Colonic mucosa (tissue), 4 donors: Measurements from ENCODE around the gene TCF12. TPM values are rescaled to one million over a fixed set of nuclear protein-coding genes. Genes with fewer than 3 reads are reported as not detected.

ENCODE experiments used
- DNase-seq: peaks from one replicate; pipeline ENCODE4 v3.0.0-alpha.2; 2020
- H3K27ac ChIP-seq: fragments of 200-600 bp; one replicate; pipeline ENCODE4 v1.8.0; 2021
- H3K27me3 ChIP-seq: fragments of 200-600 bp; one replicate; pipeline ENCODE4 v1.8.0; 2021
- H3K36me3 ChIP-seq: fragments of 200-600 bp; one replicate; pipeline ENCODE4 v1.8.0; 2021
- H3K4me1 ChIP-seq: fragments of 200-600 bp; one replicate; pipeline ENCODE4 v1.8.0; 2021; ENCODE audit warnings: mild to moderate bottlenecking
- H3K4me3 ChIP-seq: fragments of 200-600 bp; one replicate; pipeline ENCODE4 v1.8.0; 2021
- H3K9ac ChIP-seq, 2 donors: one replicate each; pipeline ENCODE4 v1.7.0; 2013; ENCODE audit warnings: control low read depth in 2 of 2, low read depth in 2 of 2, low read length in 2 of 2
- H3K9me3 ChIP-seq: fragments of 200-600 bp; one replicate; pipeline ENCODE4 v1.8.0; 2021
- CTCF ChIP-seq: fragments of 200-600 bp; IDR thresholded peaks from one replicate; pipeline ENCODE4 v1.8.0; 2022; ENCODE audit warnings: antibody characterized with exemption, mild to moderate bottlenecking
- intact Hi-C: fragments of 100-400 bp; cut with DNase I; formaldehyde crosslinking; loops from one replicate; pipeline ENCODE4 v1.14.1; 2022
- total RNA-seq, 2 donors: library from RNA; stranded (reverse); fragmentation: NEBNext Ultra II Directional in 1 of 2; extraction: Animal tissue kit (Norgen Biotek cat#: 25700) in 1 of 2; gene quantifications; one replicate each; pipeline ENCODE4 v1.2.1, GENCODE V29; 2021
- donor health status: healthy.
- donor health status: DM: no; HTN: no; CAD: no.
- donor health status: DM: no; HTN: no; CAD: no.

Gene TCF12
- total RNA-seq, 2 donors from 2014 or later, result 68.7 to 76.3 TPM

GRCh38 chr15:56977232-56977631 is 58.8 kb downstream of the TCF12 start:
- Histone ChIP-seq H3K27ac (no peak overlapping the region), H3K4me1 (peaks cover 4% of the 10 kb centered on the region), H3K4me3 (no peak overlapping the region), H3K9ac (no peak overlapping the region), H3K27me3 (no peaks in the 10 kb centered on the region), H3K9me3 (no peaks in the 10 kb centered on the region), H3K36me3 (no peaks in the 10 kb centered on the region)
- TF ChIP-seq CTCF, result no peak
- DNase-seq, result no peak
- intact Hi-C loops, result no loop called here

- intact Hi-C loops, result no loop called here
- no peaks in the 10 kb centered on the region for H3K36me3 ChIP-seq
- no peak for TF ChIP-seq CTCF
- DNase-seq, result no peak
- no peaks in the 10 kb centered on the region for H3K9me3 ChIP-seq
- H3K27me3 ChIP-seq, result no peaks in the 10 kb centered on the region
- no peak overlapping the region for H3K27ac ChIP-seq
- no peak overlapping the region for H3K9ac ChIP-seq
- no peak overlapping the region for H3K4me3 ChIP-seq
- no peaks in the 10 kb centered on the region for H3K4me1 ChIP-seq
These were observed 60.6 kb downstream of the TCF12 start for GRCh38 chr15:56978898-56979662.

- Histone ChIP-seq H3K4me3 (no peak overlapping the region), H3K36me3 (no peaks in the 10 kb centered on the region), H3K27ac (no peak overlapping the region), H3K27me3 (no peaks in the 10 kb centered on the region), H3K9ac (no peak overlapping the region), H3K9me3 (no peaks in the 10 kb centered on the region), H3K4me1 (no peaks in the 10 kb centered on the region)
- DNase-seq, result no peak
- intact Hi-C loops, result no loop called here
- TF ChIP-seq CTCF, result no peak
These were observed 62.0 kb downstream of the TCF12 start for GRCh38 chr15:56980473-56980872.

- Histone ChIP-seq H3K4me3 (no peak overlapping the region), H3K9ac (no peak overlapping the region), H3K9me3 (no peaks in the 10 kb centered on the region), H3K36me3 (no peaks in the 10 kb centered on the region), H3K27ac (no peak overlapping the region), H3K27me3 (no peaks in the 10 kb centered on the region), H3K4me1 (no peaks in the 10 kb centered on the region)
- intact Hi-C loops, result no loop called here
- TF ChIP-seq CTCF, result no peak
- no peak for DNase-seq
These were observed 62.7 kb downstream of the TCF12 start for GRCh38 chr15:56981160-56981559.

- Histone ChIP-seq H3K4me1 (no peaks in the 10 kb centered on the region), H3K27ac (no peak overlapping the region), H3K9ac (no peak overlapping the region), H3K36me3 (no peaks in the 10 kb centered on the region), H3K27me3 (no peaks in the 10 kb centered on the region), H3K4me3 (no peak overlapping the region), H3K9me3 (no peaks in the 10 kb centered on the region)
- TF ChIP-seq CTCF, result no peak
- DNase-seq, result no peak
- intact Hi-C loops, result no loop called here
These were observed 64.5 kb downstream of the TCF12 start for GRCh38 chr15:56982987-56983386.
